Heart left ventricle (tissue), 13 donors: ENCODE results near the gene ADCY10.

Experiments
- POLR2A ChIP-seq, 2 donors: fragments of 450-650 bp; IDR thresholded peaks; one replicate each; pipeline ENCODE4 v1.6.1; 2017; ENCODE audit warnings: antibody characterized with exemption in 2 of 2, mild to moderate bottlenecking in 2 of 2, moderate library complexity in 2 of 2
- TF ChIP-seq, protein P1 (sequence below), 12 donors: fragments of 200-600 bp; sonication (generic) in 4 of 12; IDR thresholded peaks; one replicate each; pipeline versions ENCODE4 v1.5.0 to v1.8.0; 2018 to 2022; ENCODE audit warnings: antibody characterized with exemption in 12 of 12, mild to moderate bottlenecking in 5 of 12
- donor health status: ischemic (EF 13 %, LVEDD 7.1; RV severe dilation, severe dysfunction).
- donor health status: DM: no; HTN: yes; CAD: no.
- donor health status: DM: no; HTN: no; CAD: no.
- donor health status: ischemic (EF 25% LVEDD 6.9; RV normal size, moderate dysfunction).
- donor health status: ischemic (EF 25% LVEDD 5.7; RV mildly dilated, moderate dysfunction).
- donor health status: ischemic (EF 35%, LVEDD 5.7; RV mildly dilated, moderate dysfunction).
- donor health status: nonischemic (EF 11% LVEDD 7.7; RV severe dilation, severe dysfunction).
- donor health status: DM: yes; HTN: yes; CAD: no.
- donor health status: PGD.
- donor health status: ischemic (EF 29% LVEDD 5.4; RV normal size, mild dysfunction).
- donor health status: nonischemic (EF 23%, LVEDD 6.1; RV moderate dilation, normal function).

DNA sequence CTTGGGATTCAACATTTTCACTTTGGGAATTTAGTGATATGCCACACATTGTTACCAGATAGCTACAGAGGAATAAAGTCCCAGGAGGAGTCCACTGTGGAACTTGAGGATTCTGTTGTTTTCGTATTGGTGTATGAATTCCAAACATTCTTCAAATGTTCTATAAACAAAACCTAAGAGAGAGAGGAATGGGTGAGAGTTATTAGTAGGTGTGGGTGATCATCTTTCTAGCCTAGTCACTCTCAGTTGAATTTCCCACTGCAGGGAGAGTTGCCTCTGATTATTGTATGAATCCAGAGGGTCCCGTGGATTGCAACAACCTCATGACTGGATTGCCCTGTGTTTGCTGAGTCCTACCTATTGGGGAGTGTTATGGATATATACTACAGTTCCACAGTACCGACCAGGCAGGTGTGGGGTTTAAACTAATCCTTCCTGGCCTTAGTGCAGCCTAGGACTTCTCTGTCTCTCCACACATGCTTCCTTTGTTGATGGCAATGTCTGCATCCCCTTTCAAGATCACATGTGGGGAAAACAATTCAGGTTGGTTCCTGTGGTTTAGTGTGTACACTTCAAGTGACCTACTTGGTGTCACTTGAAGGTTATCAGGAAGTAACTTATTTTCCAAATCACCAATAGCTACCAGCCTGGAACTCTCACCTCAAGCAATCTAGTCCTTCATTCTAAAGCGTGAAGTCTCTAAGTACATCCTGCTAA is 91.8 kb downstream of the ADCY10 start:
- TF ChIP-seq, protein P1, sequence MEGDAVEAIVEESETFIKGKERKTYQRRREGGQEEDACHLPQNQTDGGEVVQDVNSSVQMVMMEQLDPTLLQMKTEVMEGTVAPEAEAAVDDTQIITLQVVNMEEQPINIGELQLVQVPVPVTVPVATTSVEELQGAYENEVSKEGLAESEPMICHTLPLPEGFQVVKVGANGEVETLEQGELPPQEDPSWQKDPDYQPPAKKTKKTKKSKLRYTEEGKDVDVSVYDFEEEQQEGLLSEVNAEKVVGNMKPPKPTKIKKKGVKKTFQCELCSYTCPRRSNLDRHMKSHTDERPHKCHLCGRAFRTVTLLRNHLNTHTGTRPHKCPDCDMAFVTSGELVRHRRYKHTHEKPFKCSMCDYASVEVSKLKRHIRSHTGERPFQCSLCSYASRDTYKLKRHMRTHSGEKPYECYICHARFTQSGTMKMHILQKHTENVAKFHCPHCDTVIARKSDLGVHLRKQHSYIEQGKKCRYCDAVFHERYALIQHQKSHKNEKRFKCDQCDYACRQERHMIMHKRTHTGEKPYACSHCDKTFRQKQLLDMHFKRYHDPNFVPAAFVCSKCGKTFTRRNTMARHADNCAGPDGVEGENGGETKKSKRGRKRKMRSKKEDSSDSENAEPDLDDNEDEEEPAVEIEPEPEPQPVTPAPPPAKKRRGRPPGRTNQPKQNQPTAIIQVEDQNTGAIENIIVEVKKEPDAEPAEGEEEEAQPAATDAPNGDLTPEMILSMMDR (IDR thresholded peaks at IDR 0.05), result no peak
- TF ChIP-seq POLR2A (IDR thresholded peaks at IDR 0.05), result no peak
